Ramos (cell line): ENCODE data around the gene PTPRO.

Experiments
- in situ Hi-C: fragments of 300-500 bp; cut with MboI; formaldehyde crosslinking; loops from one replicate; pipeline ENCODE4 v1.14.3; 2022; ENCODE audit warnings: low sequenced_read_pairs; ENCODE audit not compliant: unreplicated experiment

Gene PTPRO

DNA sequence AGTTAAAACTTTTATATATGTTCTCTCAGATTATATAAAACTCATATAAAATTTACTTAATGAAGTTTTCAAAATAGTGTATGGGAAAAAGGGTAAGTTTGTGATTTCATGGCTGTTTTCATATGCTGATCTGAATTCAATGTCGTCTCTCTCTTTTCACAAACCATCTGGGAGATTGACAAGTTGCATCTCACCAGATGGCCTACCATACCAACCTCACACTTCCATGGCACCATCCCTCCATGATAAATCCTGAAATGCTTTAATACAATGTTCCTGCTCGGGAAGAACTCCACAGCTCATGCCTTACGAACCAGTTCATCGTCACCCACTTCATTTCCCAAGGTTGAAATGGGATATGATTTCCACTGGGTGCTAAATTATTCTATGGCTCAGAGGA lies 22.3 kb downstream of the PTPRO start:
- in situ Hi-C loops: no loop called here

DNA sequence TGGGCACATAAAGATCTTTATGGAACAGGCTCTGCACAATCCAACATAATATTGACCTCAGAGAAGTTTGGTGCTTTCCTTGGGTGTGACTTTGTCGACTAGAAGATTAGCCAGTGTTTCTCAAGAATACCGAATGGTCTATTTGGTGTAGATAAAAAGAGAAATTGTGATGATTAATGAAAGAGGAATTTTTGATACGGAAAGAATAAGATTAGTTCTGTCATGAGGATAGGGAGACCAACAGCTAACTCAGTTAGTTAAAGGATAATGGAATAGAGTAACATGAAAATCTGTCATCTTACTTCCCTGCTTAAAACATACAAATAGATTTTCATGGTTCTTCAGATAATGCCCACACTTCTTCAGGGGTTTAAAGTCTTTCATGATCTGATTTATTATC lies 24.2 kb downstream of the PTPRO start:
- in situ Hi-C loops: no loop called here

DNA sequence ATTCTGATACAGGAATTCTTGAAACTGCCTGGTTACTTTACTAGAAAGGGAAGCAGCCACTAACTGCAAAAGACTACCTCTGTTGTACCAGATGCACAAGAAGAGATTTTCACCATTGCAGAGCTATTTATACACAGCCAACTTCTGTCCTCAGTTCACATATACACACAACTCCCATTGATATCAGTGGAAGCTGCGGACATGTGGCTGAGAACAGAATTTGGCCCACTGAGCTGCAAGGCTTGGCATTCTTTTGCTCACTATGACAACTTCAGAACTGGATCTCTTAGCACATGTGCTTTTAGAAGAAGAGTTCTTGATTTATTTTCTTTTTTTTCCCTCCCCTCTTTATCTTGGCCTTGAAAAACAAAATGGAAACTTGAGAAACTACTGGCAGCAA lies 28.3 kb downstream of the PTPRO start:
- in situ Hi-C loops: no loop called here

DNA sequence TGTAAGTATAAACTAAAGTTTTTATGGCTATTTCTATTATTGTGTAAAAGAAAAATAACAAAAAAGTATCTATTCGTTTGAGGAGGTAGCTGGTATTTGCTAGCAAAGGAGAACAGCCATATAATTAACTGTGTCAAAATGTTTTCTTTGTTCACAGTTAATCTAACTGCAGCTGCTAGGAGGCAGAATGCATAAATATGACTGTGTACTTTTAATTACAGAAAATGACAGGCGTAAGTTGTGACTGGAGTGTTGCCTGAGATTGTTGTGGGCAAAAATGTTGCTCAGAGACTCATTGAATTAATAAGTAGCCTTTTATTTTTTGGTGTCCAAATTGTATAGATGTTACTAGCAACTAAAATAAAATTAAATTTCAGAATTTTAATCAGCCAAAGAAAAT lies 33.5 kb downstream of the PTPRO start:
- in situ Hi-C loops: no loop called here

DNA sequence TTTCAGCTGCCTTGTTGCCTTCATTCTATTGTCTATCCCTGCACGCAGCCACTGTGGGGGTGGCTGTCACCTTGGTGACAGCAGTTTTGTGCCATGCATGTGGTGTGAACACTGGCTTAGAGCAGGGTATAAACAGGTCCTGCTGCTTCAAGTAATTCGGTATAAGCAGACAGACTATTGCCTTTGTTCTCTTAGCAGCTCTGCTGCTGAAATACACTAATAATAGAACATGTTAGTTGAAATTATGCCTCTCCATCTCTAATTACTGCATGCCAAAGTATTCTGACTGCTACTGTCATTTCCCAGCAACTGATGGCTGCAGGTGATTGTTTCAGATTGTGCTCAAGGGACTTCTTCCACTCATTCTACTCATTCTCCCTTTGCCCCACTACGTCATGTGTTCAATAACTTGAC lies 34.6 kb downstream of the PTPRO start:
- in situ Hi-C loops: no loop called here

DNA sequence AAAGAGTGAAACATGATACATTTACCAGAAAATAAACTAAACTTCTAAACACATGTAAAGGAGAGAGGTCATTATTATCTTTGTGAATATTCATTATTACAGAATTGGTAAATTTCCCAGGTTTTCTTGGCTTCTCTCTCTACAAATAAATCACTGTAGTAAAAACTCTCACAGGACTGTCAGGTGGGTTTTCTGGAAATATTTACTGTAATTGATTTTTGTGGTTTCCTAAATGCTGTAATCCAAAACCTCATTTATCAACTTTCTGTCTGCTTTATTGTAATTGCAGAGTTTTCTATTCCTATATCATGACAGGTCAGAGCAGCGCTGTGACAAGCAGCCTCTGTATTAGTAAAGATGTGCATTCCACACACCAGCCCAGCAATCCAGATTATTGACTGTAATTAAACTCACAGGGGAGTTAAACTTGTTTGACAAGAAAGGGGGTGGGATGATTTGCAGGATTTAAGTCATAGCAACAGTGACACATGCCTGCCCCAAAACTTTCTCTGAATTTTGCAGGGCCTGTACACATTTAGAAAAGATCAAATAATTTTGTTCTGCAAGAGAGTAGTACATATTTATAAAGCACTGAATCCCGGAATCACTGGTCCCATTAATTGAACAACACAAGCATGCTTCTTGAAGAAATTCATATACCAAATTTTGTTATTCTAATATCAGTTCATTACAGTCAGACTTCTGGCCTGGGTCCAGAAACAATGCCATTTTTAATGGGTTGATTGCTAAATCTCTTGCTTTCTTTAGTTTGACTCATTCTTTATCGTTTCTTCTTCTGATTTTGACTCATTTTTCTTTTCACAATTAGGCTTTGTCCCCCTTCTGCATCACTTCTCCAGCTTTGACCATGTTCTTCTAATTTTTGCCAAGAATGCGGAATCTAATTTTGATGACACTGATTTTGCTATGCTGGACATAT lies 42.2 kb downstream of the PTPRO start:
- in situ Hi-C loops: no loop called here

DNA sequence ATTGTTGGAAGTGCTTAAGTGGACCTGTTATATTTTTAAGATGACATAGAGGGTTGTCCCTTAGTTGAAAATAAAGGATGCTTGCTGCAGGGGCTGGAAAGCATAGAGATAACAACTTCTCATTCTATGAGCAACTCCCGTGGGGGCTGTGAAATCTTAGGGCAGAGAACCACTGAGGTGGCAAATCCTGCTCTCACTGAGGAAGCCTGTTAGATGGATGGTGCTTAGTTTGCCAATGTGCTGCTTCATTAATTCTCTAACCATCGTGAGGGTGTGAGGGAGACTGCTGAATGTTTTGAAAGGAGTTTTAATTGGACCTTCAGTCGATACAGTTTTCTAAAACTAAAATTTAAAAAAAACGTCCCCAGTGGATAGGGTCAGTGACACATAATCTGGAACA lies 46.5 kb downstream of the PTPRO start:
- in situ Hi-C loops: no loop called here

DNA sequence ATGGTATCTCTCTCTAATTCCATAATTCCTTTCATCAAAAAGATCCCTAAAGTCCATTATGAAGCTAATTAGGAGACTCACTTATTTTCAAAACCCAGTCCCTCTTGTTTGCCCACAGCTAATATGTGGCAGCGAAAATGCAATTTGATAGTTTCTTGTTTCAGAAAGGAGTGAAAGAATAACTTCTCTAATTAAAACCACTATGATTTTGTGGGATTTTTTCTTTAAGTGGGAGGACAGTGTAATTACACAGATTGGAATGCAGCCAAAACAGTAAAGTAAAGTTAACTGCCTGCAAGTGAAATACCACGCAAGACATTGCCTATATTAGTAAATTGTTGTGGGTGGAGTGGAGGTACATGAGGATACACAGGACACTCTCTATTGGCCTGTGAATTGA lies 50.0 kb downstream of the PTPRO start:
- in situ Hi-C loops: no loop called here

DNA sequence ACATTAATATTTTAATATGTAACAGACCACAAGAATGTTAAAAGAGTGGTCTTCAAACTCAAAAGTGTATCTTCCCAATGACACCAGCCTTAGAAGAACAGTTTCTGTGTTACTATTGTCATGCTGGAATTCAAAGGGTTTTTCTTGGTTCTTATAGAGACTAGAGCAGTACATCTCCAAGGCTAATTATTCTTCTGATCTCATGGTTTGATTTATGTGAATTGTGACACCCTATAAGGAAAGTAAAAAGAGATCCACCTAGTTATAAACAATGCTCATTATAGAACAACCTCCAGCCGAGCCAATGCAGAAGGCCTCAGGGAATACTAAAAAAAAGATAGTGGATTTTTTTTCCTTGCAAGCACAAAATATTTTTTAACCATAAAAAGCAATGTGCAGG lies 65.5 kb downstream of the PTPRO start:
- in situ Hi-C loops: no loop called here

DNA sequence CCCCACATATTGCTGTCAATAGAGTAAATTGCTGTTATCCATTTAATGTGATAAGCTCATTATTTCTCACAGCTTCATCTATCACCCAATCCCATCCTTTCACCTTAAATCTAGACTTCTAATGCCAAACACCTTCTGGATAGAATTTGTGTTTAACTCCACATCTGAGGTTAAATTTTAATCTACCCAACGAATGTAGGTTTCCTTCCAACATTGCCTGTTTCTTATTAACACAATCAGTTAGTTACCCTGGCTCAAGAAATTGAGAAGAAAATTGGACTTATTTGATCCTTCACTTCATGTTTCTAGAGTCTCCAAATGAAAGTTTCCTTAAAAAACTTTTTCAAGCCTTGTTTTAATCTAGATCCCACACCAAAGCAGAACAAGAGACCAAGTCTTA lies 67.3 kb downstream of the PTPRO start:
- in situ Hi-C loops: no loop called here

DNA sequence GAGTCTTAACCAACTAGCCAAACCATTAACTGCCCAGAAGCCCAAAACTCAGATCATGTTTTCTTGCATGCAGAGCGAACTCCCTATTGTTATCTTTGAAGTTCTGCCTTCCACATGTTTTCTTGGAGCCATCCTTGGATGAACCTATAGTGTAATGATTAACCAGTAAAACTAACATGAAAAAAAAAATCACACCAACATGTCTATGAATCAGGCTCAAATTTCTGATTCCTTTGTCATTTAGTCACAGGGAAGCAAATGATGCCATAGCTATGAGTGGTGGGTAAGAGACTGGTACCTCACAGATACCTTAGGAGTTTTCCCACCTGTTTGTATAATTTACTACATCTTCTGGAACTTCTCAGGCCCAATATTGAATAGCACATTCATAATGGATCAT lies 70.7 kb downstream of the PTPRO start:
- in situ Hi-C loops: no loop called here

DNA sequence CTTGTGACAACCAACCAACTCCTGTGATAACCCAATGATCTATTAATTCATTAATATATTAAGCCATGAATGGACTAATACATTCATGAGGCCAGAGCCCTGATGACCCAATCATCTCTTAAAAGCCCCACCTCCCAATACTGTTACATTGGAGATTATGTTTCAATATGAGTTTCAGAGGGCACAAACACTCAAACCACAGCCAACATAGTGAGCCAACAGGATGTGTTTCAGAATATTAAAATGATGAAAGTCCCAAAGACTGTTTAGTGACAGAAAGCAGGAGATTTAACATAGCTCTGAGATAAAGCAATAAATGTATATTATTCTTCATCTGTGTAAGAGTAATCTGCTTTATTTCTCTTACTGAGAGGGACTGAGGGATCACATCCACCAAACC lies 71.7 kb downstream of the PTPRO start:
- in situ Hi-C loops: no loop called here

DNA sequence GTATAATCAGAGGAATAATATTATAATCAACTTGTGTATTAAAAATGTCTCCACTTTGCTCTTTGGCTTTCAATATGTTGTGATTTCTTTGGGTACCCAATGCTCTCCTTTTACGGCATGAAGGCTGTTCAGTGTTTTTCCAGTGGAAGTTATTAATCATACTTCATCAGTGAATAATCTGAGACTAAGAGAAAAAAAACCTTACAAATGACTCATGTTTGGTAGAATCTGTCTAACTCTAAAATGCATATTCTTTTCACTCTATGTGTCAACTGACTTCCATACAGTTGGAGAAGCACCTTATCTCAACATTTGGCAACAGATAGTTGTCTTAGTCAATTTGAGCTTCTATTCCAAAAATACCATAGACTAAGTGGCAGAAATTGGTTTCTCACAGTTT lies 82.2 kb downstream of the PTPRO start:
- in situ Hi-C loops: no loop called here

DNA sequence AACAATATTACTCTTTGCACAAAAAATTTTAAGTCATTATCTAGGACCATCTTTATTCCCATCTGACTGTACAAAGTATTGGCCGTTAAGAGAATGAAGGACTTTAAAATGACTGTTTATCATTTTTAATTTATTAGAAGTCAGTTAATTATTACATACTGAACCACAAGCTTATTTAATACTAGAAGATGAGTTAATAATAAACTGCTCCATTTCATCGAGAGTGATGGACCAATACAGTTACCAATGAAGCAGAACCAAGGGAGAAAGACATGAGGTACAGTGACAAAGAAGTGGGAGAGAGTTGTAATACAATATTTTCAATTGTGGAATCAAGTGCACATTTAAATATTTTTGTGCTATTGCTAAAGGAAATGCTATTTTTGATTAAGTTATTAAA lies 83.3 kb downstream of the PTPRO start:
- in situ Hi-C loops: no loop called here

DNA sequence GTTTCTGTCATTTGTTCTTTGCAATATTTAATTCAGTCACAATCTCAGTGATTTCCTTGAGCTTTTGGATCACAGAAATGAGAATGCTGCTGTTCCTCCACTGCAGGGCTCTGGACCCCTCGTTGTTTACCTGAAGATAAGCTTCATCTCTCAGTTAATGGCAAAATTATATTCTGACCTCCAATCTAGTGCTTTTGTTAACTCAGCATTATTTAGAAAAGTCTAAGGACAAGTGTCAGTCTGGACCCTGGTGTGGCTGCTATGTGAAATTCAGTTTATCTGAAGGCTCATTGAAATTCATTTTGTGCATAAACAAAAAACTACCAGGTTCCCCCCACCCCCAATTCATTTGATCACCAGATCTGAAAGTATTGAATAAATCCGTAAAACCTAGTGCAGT lies 84.7 kb downstream of the PTPRO start:
- in situ Hi-C loops: no loop called here

DNA sequence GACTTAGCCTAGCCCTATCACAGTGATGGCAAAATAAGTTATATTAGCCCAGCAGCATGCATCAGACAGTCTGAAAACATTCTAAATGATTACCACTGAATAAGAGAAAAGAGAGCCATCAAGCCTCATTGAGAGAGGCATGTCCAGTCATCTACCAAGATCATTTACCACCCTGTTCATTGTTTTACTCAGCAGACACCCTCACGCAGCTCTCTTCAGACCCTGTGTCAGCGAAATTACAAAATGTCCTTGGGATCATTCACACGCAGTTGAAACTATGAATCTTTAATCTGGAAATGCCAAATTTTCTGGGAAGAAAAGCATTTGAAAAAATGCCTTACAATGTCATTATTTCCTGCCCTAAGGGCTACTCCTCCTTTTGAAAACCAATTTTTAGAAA lies 89.5 kb downstream of the PTPRO start:
- in situ Hi-C loops: no loop called here

DNA sequence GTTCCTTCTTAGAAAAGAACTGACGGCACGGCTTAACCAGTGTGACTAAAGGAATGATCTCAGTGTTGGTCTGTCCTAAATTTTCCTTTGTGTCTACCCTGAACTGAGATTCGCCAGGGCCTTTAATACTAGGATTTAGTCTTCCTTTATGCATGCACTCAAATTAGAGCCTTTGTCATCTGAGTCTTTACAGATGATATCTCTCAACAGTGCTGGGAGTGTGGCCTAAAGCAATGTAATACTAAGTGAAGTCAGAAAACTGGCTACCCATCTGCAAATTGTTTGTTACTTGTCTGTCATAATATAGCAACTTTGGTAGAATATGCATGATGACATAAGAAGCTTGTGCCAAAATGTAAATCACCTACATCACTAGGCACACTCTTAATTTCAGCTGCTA lies 95.4 kb downstream of the PTPRO start:
- in situ Hi-C loops: no loop called here

DNA sequence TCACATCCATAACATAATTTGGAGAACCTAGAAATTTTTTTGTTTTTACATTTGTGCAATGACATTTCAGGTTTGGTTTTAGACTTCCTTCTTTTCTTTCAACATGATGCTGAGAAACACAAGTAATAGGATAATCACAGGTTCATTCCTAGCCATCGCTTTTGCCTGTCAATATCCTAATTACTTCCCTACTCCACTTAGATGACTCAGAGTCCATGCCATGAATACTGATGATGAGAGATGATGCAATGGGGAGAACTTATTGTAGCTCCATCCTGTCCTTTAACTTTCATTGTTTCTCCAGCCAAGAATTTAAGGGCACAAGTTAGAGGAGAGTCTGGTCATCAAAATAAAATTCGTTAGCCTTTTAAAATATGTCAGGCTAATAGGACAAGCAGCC lies 101.3 kb downstream of the PTPRO start:
- in situ Hi-C loops: no loop called here

DNA sequence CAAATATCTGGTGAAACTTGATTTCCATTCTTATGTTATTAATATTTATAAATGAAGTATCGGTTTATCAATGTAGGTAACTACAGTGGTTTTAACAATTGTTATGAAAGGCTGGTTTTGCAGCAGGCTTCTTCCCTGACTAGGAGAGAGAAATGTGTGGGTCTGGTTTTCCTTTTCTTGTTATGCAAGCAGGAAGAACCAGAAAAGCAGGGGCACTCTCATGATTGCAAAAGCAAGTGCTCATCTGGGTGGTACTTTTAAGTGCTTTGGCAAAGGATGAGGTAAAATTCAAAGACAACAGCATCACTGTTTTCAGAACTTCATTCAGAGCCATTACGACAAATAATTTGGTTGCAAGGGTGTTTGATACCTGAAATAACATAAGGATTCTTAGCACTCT lies 105.6 kb downstream of the PTPRO start:
- in situ Hi-C loops: no loop called here

DNA sequence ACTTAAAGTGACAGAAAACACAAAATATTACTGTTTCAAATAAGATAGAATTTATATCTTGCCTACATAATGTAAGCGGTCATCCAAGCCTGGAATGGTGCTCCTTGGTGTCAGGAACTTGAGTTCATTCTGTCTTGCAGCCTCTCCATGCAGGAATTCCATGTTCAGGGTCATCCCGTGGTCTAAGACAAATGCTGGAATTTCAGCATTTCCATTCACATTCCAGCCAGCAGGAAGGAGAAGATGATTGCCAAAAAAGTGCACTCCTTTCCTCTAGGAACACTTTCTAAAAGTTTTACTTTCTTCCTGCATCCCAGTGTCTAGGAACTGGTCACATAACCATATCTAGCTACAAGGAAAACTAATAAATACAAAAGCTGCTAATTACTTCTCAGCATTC lies 106.3 kb downstream of the PTPRO start:
- in situ Hi-C loops: no loop called here

DNA sequence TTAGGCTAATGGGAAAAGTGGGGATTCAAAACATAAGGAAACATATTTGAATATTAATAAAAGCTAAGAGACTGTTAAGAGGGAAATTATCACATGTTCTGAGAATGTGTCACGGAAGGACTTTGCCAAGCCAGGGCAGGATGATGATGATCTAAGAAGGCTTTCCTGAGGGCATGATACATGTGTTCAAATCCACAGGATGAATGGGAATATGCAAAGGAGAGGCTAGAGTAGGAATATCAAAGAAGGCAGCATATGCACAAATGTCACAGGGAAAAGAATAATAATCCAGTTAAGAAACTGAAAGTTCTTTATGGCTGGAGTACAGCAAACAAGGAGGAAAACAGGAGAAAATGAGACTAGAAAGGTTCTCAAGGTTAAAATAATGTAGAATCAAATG lies 107.0 kb downstream of the PTPRO start:
- in situ Hi-C loops: no loop called here

DNA sequence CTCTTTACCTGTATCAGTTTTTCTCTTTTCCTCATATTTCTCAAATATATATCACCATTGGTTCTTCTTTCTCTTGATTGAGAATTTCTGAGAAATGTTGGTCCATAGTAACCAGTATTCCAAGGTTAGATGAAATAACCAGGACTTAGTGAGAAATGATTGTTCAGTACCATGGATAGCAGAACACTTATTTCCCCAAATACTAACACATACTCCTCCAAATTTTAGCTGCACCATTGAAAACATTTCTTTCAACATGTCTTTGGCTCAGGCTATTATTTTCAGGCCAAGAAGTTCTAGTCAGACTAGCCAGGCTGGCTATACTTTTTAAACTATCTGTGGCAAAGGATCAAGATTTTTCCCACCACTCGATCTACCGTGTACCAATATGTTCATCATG lies 113.3 kb downstream of the PTPRO start:
- in situ Hi-C loops: no loop called here
